HTERT RPE-1 (cell line): Measurements from ENCODE around the gene EIF4G3.
"Not testable (repeated sequence)": the region's sequence is repeated elsewhere in the genome, so short reads cannot be mapped to it uniquely, and the experiment has no call there.

Experiments used
- in situ Hi-C: fragments of 300-500 bp; cut with MboI; formaldehyde crosslinking; loops from 4 replicates; pipeline ENCODE4 v1.14.3; 2020; ENCODE audit warnings: low sequenced_read_pairs

EIF4G3 gene

DNA sequence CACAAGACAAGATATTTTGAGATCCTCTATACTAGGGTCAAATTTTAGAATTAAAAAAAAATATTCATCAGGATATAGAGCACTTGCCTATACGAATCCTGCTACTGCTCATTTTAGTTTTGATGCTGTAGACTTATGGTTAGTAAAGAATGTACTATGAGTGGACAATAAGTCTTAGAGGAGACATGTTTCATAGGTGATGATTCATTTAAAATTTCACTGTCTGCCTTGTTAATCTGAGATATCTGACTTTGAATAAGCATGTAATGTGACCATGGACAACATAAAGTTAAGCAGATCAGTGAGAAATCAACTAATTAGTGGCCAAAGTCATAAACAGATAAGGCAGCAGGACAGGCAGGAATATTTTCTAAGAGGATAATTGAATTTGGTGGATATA lies 282.8 kb downstream of the EIF4G3 start:
- in situ Hi-C loops: no loop called here

- in situ Hi-C loops: no loop called here
Measured at GRCh38 chr1:20891091-20891490, 285.6 kb downstream of the EIF4G3 start.

DNA sequence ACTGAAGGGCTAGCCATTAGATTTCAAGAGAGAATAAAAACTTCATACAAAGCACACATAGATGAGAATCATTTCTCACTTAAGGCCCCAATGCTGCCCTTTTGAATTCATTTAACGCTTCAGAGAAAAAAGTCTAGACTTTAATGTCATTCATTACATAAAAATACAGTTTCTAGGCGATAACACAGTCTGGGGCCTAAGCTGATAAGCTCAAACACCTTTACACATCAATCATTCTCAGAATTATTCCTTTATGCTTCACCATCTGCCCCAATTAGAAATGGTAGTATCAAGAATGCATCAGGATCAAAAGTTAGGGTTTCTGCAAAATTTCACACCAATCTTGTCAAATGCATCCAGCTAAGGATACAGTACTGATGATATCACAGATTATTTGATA lies 289.5 kb downstream of the EIF4G3 start:
- in situ Hi-C loops: no loop called here

GRCh38 chr1:20885121-20885520 lies 291.6 kb downstream of the EIF4G3 start:
- in situ Hi-C loops: no loop called here

GRCh38 chr1:20884513-20884912 lies 292.2 kb downstream of the EIF4G3 start:
- in situ Hi-C loops: no loop called here

DNA sequence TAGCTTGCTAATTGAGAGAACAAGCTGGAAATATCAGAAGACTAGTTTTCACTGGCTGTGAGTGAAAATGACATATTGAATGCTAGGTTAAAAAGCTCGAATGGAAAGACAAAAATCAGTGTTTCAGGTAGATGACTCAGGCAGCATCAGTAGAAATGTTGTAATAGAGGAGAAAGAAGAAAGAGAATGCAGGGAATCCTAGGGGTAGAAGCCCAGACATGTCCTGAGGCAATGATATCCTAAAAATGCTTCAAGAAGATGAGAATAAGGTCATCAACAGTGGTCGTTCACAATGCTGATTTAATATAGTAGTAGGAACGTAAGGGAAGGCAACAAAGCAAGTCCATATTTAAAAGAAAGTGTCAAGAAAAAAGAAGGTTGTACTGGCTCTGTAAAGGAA lies 292.9 kb downstream of the EIF4G3 start:
- in situ Hi-C loops: no loop called here

GRCh38 chr1:20882837-20883236 lies 293.9 kb downstream of the EIF4G3 start:
- in situ Hi-C loops: no loop called here

DNA sequence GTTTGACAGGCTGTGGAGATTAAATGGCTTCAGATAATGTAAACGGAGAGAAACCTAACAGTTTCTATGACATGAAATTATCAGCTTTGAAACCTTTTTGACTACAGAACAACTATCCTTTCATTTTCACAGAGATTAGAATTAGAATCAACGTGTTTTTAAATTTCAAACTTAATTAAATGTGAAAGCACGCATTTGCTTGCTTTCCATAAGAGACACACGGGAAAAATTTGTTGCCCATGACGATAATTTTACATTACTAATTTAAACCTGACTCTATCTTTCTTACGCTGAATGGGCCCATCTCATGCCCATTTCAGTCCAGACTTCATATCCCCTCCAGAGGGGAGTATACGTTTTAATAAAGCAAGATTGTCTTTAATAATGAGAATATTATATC lies 297.9 kb downstream of the EIF4G3 start:
- in situ Hi-C loops: no loop called here

DNA sequence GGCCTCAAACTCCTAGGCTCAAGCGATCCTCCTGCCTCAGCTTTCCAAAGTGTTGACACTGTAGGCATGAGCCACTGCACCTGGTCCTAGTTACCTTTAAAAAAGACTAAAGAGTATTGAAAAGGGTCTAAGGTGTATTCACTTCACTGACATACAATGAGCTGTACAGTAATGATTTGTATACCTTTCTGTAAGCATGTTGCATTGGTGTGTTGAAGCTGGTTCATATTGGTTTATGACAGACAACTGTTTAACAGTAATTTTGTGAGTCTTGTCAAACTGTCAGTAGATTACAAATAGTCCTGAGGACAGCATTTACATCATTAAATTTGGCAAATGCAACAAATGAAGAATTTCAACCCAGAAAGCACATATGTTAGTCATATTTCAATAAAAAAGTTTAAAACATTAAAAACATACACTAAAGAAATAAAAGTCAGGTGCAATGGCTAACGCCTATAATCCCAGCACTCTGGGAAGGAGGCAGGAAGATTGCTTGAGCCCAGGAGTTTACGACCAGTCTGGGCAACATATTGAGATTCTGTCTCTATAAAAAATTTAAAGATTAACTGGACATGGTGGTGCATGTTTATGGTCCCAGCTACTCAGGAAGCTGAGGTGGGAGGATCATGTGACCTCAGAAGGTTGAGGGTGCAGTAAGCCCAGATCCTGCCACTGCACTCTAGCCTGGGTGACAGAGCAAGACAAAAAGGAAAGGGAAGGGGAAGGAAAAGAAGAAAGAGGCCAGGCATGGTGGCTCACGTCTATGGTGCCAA lies 301.3 kb downstream of the EIF4G3 start:
- in situ Hi-C loops: no loop called here

- in situ Hi-C loops: no loop called here
Measured at GRCh38 chr1:20873311-20873710, 303.4 kb downstream of the EIF4G3 start.

GRCh38 chr1:20871419-20871818 lies 305.3 kb downstream of the EIF4G3 start:
- in situ Hi-C loops: no loop called here

DNA sequence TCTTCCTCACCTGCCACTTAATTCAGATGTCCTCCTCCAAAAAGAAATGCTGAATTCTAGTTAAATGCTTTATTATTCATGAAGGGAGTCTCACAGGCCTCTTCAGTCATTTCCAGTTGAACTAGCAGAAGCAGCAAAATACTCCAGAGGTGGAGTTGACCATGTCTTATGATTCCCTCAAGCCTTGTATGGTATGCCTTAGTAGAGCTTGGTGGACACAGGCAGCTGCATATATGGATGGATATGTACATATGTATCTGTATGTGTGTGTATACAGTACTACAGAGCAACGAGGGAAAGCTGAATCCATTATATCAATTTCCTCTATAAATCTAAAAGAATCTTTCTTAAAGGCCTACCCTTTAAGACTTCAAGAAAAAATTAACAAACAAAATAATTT lies 306.0 kb downstream of the EIF4G3 start:
- in situ Hi-C loops: no loop called here

DNA sequence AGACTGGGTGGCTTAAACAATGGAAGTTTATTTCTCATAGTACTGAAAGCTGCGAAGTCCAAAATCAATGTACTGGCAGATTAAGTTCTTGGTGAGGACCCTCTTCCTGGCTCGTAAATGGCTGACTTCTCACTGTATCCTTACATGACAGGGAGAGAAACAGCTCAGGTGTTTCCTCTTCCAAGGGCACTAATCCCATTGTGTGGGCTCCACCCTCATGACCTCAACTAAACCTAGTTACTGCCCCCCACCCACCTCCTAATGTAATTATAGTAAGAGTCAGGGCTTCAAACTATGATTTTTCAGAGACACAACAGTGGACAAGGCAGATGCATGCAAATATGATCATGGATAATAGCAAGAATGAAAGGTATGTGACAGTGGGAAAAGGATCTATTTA lies 308.4 kb downstream of the EIF4G3 start:
- in situ Hi-C loops: no loop called here

DNA sequence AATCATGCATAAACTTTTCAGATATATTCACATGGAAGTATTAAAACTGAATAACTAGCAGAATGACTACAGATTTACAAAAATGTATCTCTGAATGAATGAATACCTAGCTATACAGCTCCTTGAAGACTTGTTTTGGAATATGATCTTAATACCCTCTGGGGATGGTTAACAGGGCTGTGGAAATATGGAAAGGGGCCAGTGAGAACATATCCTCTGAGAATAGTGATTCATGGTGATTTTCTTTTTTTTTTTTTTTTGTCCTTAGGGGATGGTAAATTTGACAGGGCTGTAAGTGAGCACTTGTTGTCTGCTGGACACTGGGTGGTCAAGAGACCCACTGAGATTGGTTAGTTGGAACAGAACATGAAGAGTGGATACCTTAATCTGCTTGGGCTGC lies 308.9 kb downstream of the EIF4G3 start:
- in situ Hi-C loops: no loop called here

- in situ Hi-C loops: no loop called here
Measured at GRCh38 chr1:20867062-20867461, 309.6 kb downstream of the EIF4G3 start.

- in situ Hi-C loops: no loop called here
Measured at GRCh38 chr1:20865001-20865400, 311.7 kb downstream of the EIF4G3 start.

DNA sequence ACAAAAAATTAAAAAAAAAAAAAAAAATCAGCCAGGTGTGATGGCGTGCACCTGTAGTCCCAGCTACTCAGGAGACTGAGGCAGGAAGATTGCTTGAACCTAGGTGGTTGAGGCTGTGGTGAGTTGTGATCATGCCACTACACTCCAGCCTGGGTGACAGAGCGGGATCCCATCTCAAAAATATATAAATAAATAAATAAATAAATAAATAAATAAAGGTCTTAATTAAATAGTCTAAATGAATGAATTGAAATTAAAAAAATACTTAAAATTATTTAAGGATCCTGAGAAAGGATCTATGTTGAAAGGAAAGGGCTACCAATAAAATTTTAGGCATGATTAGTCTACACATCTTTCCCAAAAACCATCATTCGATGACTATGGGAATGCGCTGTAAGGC lies 322.2 kb downstream of the EIF4G3 start:
- in situ Hi-C loops: no loop called here

- in situ Hi-C loops: not testable (repeated sequence)
Measured at GRCh38 chr1:20851791-20852190, 324.9 kb downstream of the EIF4G3 start.

GRCh38 chr1:20850021-20850420 lies 326.7 kb downstream of the EIF4G3 start:
- in situ Hi-C loops: no loop called here

DNA sequence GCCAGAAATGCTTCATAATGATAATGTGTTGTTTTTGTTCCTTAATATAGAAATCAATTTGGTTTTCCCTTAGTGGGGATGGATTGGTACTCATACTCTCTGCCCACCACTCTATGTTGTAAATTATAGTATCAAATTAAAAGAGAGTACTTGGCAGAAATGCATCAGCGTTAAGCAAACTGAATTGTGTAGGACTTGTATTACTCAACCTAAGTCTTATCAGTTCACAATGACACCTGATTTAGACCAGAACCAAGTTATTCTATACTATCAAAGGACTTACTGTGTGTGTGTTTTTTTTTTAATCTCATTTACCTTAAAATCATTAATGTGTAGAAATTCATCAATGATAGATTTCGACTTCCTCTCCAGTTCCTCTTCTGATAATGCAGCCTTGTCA lies 327.6 kb downstream of the EIF4G3 start:
- in situ Hi-C loops: no loop called here

GRCh38 chr1:20848162-20848561 lies 328.5 kb downstream of the EIF4G3 start:
- in situ Hi-C loops: no loop called here

DNA sequence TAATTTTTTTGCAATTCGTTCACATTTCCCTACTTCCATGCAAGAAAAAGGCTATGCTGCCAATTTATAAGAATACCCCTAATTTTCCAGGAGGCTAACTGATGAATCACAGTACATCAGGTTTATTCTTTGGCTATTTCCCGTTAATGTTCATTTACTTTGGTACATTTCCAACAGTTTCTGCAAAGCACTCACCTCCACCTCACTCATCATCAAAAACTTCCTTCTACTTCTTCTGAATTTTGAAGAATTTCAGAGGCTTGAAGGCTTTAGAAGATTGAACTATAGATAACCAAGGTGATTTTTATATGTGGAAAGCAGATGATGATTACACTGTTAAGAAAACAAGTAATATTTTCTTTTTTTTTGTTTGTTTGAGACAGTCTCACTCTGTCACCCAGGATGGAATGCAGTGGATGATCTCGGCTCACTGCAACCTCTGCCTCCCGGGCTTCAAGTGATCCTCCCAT lies 329.1 kb downstream of the EIF4G3 start:
- in situ Hi-C loops: no loop called here
